SK-N-MC (cell line): ENCODE results near the gene ADGB.

Experiments used
- EZH2 ChIP-seq: fragments of 200-600 bp; sonication (generic); IDR thresholded peaks from one replicate; pipeline ENCODE4 v1.6.1; 2017; ENCODE audit warnings: antibody characterized with exemption
- FOXP2 ChIP-seq: optimal IDR thresholded peaks from 2 replicates; pipeline ENCODE3; 2011; ENCODE audit warnings: mild to moderate bottlenecking, moderate library complexity; ENCODE audit not compliant: insufficient read depth; ENCODE audit errors: extremely low read length, control extremely low read depth
- POLR2AphosphoS5 ChIP-seq: IDR thresholded peaks from 2 replicates; pipeline ENCODE4 v1.6.1; 2012; ENCODE audit warnings: mild to moderate bottlenecking, low read depth, low read length, borderline replicate concordance

- TF ChIP-seq EZH2 (no peak), FOXP2 (no peak), POLR2AphosphoS5 (no peak)
Observed at GRCh38 chr6:146650799-146651481, 52.2 kb downstream of the ADGB start.
